Liver (tissue), 9 donors: ENCODE data around the gene APOE. TPM values are rescaled to one million over a fixed set of nuclear protein-coding genes. Genes with fewer than 3 reads are reported as not detected.
"Not testable (repeated sequence)": the region's sequence is repeated elsewhere in the genome, so short reads cannot be mapped to it uniquely, and the experiment has no call there.

Source experiments
- DNase-seq: peaks from one replicate; pipeline ENCODE4 v3.0.0-alpha.2; 2017; ENCODE audit warnings: low spot score
- H3K27ac ChIP-seq, 2 donors: one replicate each; pipeline ENCODE4 v1.7.0; 2013; ENCODE audit warnings: inconsistent platforms in 2 of 2, low read length in 2 of 2, control low read depth in 1 of 2, low read depth in 1 of 2, mild to moderate bottlenecking in 1 of 2
- H3K27me3 ChIP-seq, 4 donors: one replicate each; pipeline versions ENCODE4 v1.6.1 to v1.7.0; 2013; ENCODE audit warnings: low read length in 3 of 4, inconsistent platforms in 1 of 4, mild to moderate bottlenecking in 1 of 4, moderate library complexity in 1 of 4; ENCODE audit not compliant: control insufficient read depth in 4 of 4, insufficient read depth in 4 of 4
- H3K36me3 ChIP-seq, 4 donors: one replicate each; pipeline versions ENCODE4 v1.6.1 to v1.7.0; 2013; ENCODE audit warnings: low read length in 3 of 4, mild to moderate bottlenecking in 3 of 4, low read depth in 1 of 4, moderate library complexity in 1 of 4; ENCODE audit not compliant: control insufficient read depth in 4 of 4, insufficient read depth in 3 of 4
- H3K4me1 ChIP-seq, 4 donors: one replicate each; pipeline versions ENCODE4 v1.6.1 to v1.7.0; 2013; ENCODE audit warnings: low read length in 3 of 4, mild to moderate bottlenecking in 3 of 4, moderate library complexity in 1 of 4; ENCODE audit not compliant: control insufficient read depth in 4 of 4, insufficient read depth in 4 of 4
- H3K4me3 ChIP-seq, 3 donors: one replicate each; pipeline versions ENCODE4 v1.6.1 to v1.7.0; 2013; ENCODE audit warnings: low read length in 3 of 3, control low read depth in 1 of 3, low read depth in 1 of 3, mild to moderate bottlenecking in 1 of 3
- H3K9ac ChIP-seq, 2 donors: one replicate each; pipeline ENCODE4 v1.7.0; 2013; ENCODE audit warnings: low read length in 2 of 2, mild to moderate bottlenecking in 2 of 2, moderate library complexity in 2 of 2, control low read depth in 1 of 2, low read depth in 1 of 2
- H3K9me3 ChIP-seq, 4 donors: one replicate each; pipeline versions ENCODE4 v1.6.1 to v1.7.0; 2013; ENCODE audit warnings: low read length in 3 of 4; ENCODE audit not compliant: control insufficient read depth in 4 of 4
- ATF3 ChIP-seq: IDR thresholded peaks from 2 replicates; pipeline ENCODE4 v1.6.1; 2016; ENCODE audit warnings: antibody characterized with exemption
- CTCF ChIP-seq: fragments of 150-350 bp; IDR thresholded peaks from 2 replicates; pipeline ENCODE4 v1.5.1; 2017; ENCODE audit warnings: improper control_type of control experiment, low read depth, low read length; ENCODE audit not compliant: missing input control
- EGR1 ChIP-seq, 2 donors: IDR thresholded peaks; 2 replicates each; pipeline ENCODE4 v1.6.1; 2016 to 2018; ENCODE audit warnings: antibody characterized with exemption in 2 of 2, low read depth in 2 of 2
- FOXA1 ChIP-seq: IDR thresholded peaks from 2 replicates; pipeline ENCODE4 v1.6.1; 2016; ENCODE audit warnings: antibody characterized with exemption
- FOXA2 ChIP-seq: IDR thresholded peaks from 2 replicates; pipeline ENCODE4 v1.6.1; 2016; ENCODE audit warnings: antibody characterized with exemption
- GABPA ChIP-seq, 2 donors: IDR thresholded peaks in 1 of 2; conservative IDR thresholded peaks in 1 of 2; 2 replicates each; pipeline ENCODE4 v1.6.1; 2016; ENCODE audit warnings: antibody characterized with exemption in 2 of 2, mild to moderate bottlenecking in 1 of 2, moderate library complexity in 1 of 2
- HNF4A ChIP-seq, 2 donors: conservative IDR thresholded peaks; 2 replicates each; pipeline ENCODE4 v1.6.1; 2016; ENCODE audit warnings: antibody characterized with exemption in 2 of 2, mild to moderate bottlenecking in 2 of 2
- HNF4G ChIP-seq: IDR thresholded peaks from 2 replicates; pipeline ENCODE4 v1.6.1; 2016; ENCODE audit warnings: antibody characterized with exemption
- JUND ChIP-seq, 2 donors: IDR thresholded peaks; 2 replicates each; pipeline ENCODE4 v1.6.1; 2016; ENCODE audit warnings: antibody characterized with exemption in 2 of 2
- MAX ChIP-seq: IDR thresholded peaks from 2 replicates; pipeline ENCODE4 v1.6.1; 2016; ENCODE audit warnings: antibody characterized with exemption
- NR2F2 ChIP-seq: IDR thresholded peaks from 2 replicates; pipeline ENCODE4 v1.6.1; 2016; ENCODE audit warnings: antibody characterized with exemption
- RAD21 ChIP-seq, 2 donors: IDR thresholded peaks; 2 replicates each; pipeline ENCODE4 v1.6.1; 2016; ENCODE audit warnings: antibody characterized with exemption in 2 of 2, mild to moderate bottlenecking in 2 of 2
- REST ChIP-seq: IDR thresholded peaks from 2 replicates; pipeline ENCODE4 v1.6.1; 2016; ENCODE audit warnings: antibody characterized with exemption, mild to moderate bottlenecking
- RXRA ChIP-seq, 2 donors: IDR thresholded peaks; 2 replicates each; pipeline ENCODE4 v1.6.1; 2017 to 2018; ENCODE audit warnings: antibody characterized with exemption in 2 of 2, mild to moderate bottlenecking in 1 of 2
- SP1 ChIP-seq: IDR thresholded peaks from 2 replicates; pipeline ENCODE4 v1.6.1; 2018; ENCODE audit warnings: antibody characterized with exemption, mild to moderate bottlenecking
- TAF1 ChIP-seq: conservative IDR thresholded peaks from 2 replicates; pipeline ENCODE4 v1.6.1; 2016; ENCODE audit warnings: antibody characterized with exemption, mild to moderate bottlenecking
- YY1 ChIP-seq: IDR thresholded peaks from 2 replicates; pipeline ENCODE4 v1.6.1; 2016; ENCODE audit warnings: antibody characterized with exemption, mild to moderate bottlenecking
- ZBTB33 ChIP-seq: IDR thresholded peaks from 2 replicates; pipeline ENCODE4 v1.6.1; 2016; ENCODE audit warnings: antibody characterized with exemption
- WGBS: extraction: QIAGEN DNeasy Blood & Tissue Kit; methylation state at CpG from one replicate; pipeline ENCODE4 v1.1.7; 2013; 5-methylcytosine and 5-hydroxymethylcytosine counted together
- polyA plus RNA-seq, 2 donors: library from polyadenylated mRNA; stranded (reverse) in 1 of 2; unstranded in 1 of 2; fragments of 200-250 nt in 1 of 2; fragments of >200 nt in 1 of 2; fragmentation: Nextera tagmentation in 1 of 2; extraction: Ambion mirVana in 1 of 2; gene quantifications; one replicate each; pipeline versions ENCODE4 v1.2.1 to v1.2.3, GENCODE V29; 2013 to 2015
- total RNA-seq, 2 donors: library from RNA; depleted of rRNA; stranded (reverse); fragments of >200 nt; gene quantifications; one replicate each; pipeline ENCODE4 v1.2.3, GENCODE V29; 2014
- donor health status: healthy.
- donor health status: healthy.
- donor health status: healthy.
- donor health status: healthy.
- donor health status: healthy.

The APOE gene
- total and polyA plus RNA-seq, 4 donors, result 1,884 to 5,263 (median 3,713) TPM

GRCh38 chr19:44925114-44925891, 19.7 kb downstream of the APOE start:
- no peak overlapping the region for H3K4me3 ChIP-seq
- no peaks in the 10 kb centered on the region for H3K9me3 ChIP-seq
- 15% methylated on average over 8 of the region's 8 CpGs for WGBS
- TF ChIP-seq CTCF, result no peak
- TF ChIP-seq MAX, result peak; percentile 88
- TF ChIP-seq FOXA2, result peak; percentile 31
- peak; percentile 39 for TF ChIP-seq REST
- peak; percentile 89 for TF ChIP-seq SP1
- TF ChIP-seq HNF4G, result peak; percentile 36
- TF ChIP-seq YY1, result peak; percentile 52
- peak; percentile 79 to 86 for TF ChIP-seq HNF4A (conservative IDR thresholded peaks at IDR 0.05)
- TF ChIP-seq FOXA1, result no peak
- TF ChIP-seq TAF1, result no peak
- peak; percentile 98 to 99 for TF ChIP-seq RXRA (IDR thresholded peaks at IDR 0.05)
- peak in 1 of 2 donors; percentile 80 for TF ChIP-seq JUND (IDR thresholded peaks at IDR 0.05)
- no peak for TF ChIP-seq GABPA (IDR thresholded peaks at IDR 0.05 in 1 of 2, conservative IDR thresholded peaks at IDR 0.05 in 1 of 2)
- peak in 1 of 2 donors; percentile 65 for TF ChIP-seq EGR1 (IDR thresholded peaks at IDR 0.05; ENCODE audit: low read depth in 2 of 2)
- TF ChIP-seq NR2F2, result peak; percentile 63
- TF ChIP-seq RAD21 (IDR thresholded peaks at IDR 0.05), result peak; percentile 27 to 68
- peak; percentile 82 for TF ChIP-seq ZBTB33
- TF ChIP-seq ATF3, result peak; percentile 38
- H3K27ac ChIP-seq, result peak overlapping the region; percentile 94 to 95
- no peaks in the 10 kb centered on the region for H3K27me3 ChIP-seq
- H3K4me1 ChIP-seq, result peaks cover 22 to 54% (median 43%) of the 10 kb centered on the region in 4 donors
- no peaks in the 10 kb centered on the region for H3K36me3 ChIP-seq
- peak; percentile 75 for DNase-seq
- H3K9ac ChIP-seq, result no peak overlapping the region

- Histone ChIP-seq H3K9ac (peak overlapping the region in 1 of 2 donors; percentile 59), H3K27ac (peak overlapping the region; percentile 94 to 95), H3K4me3 (peak overlapping the region in 2 of 3 donors; percentile 38 to 63), H3K4me1 (peaks cover 25 to 63% (median 46%) of the 10 kb centered on the region in 4 donors)
- WGBS, result 29% methylated on average over 18 of the region's 19 CpGs
- not testable (repeated sequence) for DNase-seq, H3K27me3 ChIP-seq, H3K36me3 ChIP-seq, H3K9me3 ChIP-seq
These were observed 20.9 kb downstream of the APOE start for GRCh38 chr19:44926245-44927077.
